Adrenal gland (tissue), 5 donors: ENCODE data around the gene AGPAT3.

Experiments used
- POLR2A ChIP-seq, 2 donors: fragments of 450-650 bp; IDR thresholded peaks; one replicate each; pipeline ENCODE4 v1.6.1; 2017; ENCODE audit warnings: antibody characterized with exemption in 2 of 2, mild to moderate bottlenecking in 2 of 2, moderate library complexity in 1 of 2
- TF ChIP-seq, protein P1 (sequence below), 6 experiments: fragments of 450-650 bp in 4 of 6; fragments of 200-600 bp in 2 of 6; sonication (generic) in 1 of 6; IDR thresholded peaks; 1 replicate in 5 of 6; 2 replicates in 1 of 6; pipeline versions ENCODE4 v1.5.1 to v1.8.0; 2016 to 2021; ENCODE audit warnings: antibody characterized with exemption in 6 of 6, mild to moderate bottlenecking in 2 of 6, moderate library complexity in 1 of 6
- donor health status: DM: no; HTN: no; CAD: no.

DNA sequence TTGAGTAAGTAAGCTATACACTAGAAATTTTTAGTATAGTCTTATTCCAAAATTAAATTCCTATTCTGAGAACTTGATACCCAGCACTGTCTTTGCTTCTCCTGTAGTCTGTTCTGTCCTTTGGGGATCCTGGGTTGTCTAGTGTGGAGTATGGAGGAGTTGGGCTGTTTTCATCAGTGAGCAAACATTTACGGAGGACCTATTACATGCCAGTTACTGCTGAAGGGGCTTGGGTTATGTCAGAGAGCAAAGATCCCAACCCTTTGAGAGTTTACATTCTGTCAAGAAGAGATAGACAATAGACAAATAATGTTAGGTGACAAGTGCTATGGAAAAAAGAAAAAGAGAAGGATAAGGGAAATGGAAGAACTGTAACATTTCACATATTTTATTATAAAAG lies 156.0 kb downstream of the AGPAT3 start:
- TF ChIP-seq, protein P1, sequence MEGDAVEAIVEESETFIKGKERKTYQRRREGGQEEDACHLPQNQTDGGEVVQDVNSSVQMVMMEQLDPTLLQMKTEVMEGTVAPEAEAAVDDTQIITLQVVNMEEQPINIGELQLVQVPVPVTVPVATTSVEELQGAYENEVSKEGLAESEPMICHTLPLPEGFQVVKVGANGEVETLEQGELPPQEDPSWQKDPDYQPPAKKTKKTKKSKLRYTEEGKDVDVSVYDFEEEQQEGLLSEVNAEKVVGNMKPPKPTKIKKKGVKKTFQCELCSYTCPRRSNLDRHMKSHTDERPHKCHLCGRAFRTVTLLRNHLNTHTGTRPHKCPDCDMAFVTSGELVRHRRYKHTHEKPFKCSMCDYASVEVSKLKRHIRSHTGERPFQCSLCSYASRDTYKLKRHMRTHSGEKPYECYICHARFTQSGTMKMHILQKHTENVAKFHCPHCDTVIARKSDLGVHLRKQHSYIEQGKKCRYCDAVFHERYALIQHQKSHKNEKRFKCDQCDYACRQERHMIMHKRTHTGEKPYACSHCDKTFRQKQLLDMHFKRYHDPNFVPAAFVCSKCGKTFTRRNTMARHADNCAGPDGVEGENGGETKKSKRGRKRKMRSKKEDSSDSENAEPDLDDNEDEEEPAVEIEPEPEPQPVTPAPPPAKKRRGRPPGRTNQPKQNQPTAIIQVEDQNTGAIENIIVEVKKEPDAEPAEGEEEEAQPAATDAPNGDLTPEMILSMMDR (IDR thresholded peaks at IDR 0.05), result no peak
- no peak for TF ChIP-seq POLR2A (IDR thresholded peaks at IDR 0.05)
